HG02642 (cell line): ENCODE data around the gene HS3ST2.
"Not testable (repeated sequence)": the region's sequence is repeated elsewhere in the genome, so short reads cannot be mapped to it uniquely, and the experiment has no call there.

ENCODE experiments used
- ATAC-seq: cut with Tn5 transposase; IDR thresholded peaks from one replicate; pipeline ENCODE4 v1.9.1; 2021; ENCODE audit warnings: mild to moderate bottlenecking; ENCODE audit not compliant: unreplicated experiment, poor library complexity

HS3ST2 gene

DNA sequence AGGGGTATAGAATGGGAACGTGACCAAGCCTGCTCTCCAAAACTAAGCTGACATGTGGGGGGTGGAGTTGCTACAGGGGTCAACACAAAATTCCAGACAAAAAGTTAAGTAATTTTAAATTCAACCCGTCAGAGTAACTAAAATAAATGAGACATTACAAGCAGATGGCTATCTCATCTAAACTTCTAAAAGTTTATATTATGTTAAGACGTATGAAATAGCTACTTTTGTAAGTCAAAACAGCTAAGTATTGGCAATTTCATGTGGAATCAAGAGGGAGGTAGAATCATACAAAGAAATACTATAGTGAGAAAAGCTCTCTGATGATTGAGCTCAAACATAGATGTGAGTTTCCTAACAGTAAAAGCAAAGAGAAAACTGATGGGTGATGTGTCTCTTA lies 113.3 kb downstream of the HS3ST2 start:
- no peak for ATAC-seq

DNA sequence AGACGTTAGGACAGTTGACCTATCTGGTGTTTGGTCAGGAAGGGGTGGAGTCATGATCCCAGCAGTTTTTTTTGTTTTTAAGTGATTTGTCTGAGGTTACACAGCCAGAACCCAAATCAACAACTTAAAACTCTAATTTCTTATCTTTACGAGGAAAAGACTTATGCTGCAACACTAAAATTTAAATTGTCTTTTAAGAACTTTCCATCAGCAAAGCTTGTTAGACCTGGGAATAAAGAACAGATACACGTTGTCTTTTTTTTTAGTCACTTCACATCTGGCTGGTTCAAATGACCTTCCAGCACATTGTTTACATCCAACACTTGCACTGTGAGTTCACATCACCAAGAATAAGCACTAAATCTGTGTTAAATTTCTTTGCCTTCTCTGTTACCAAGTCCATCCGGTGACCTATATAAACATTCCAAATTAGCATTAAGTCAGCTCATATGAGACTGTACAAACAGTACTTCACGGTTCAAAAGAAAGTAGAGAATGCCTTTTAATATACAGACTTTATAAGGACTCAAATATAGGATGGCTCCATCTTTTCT lies 115.0 kb downstream of the HS3ST2 start:
- ATAC-seq = no peak

DNA sequence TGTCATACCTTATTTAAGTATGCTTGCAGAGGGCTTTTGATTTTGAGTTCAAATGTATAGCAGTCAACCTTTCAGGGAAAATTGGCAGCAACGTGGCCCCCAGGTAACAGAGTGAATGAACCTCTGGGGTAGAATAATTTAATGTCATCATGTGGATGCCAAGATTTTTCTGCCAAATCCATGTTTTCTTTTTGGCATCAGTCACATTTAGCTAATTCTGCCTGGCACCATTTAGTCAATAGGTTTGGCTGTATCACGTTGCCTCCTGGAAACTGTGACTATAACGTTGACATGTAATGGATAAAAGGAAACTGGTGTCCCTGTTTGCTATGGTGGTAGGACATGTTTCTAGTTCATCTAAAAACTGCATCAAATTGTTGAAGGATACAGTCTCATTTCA lies 115.5 kb downstream of the HS3ST2 start:
- no peak for ATAC-seq

DNA sequence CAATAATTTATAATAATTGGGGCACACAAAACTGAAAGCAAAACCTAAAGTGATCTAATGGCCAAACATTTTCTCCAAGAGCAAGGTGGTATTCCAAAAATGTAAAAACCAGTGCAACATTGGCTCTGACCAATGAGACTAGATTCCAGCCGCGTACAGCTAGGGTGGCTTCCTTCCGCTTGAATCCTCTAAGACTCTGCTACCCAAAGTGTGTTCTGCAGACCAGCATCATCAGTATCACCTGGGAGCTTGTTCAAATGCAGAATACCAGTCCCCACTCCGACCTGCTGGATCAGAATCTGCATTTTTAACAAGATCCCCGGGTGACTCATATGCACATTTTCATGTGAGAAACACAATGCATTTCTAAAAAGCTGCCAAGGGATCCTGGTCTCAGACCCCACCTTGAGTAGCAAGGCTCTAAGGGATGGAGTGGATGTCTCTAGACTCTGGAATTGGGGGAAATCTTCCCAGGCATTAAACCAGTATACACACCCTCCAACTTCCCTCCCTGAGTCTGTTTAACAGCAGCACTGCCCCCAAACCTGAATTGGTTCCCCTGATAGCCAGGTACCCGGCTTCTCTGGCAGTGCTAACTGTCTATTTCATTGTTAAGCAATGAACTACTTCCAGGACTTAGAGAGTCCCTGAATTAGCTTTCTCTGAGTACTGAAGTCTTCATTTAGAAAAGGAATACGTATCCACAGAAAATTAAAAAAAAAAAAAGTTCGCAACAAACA lies 118.2 kb downstream of the HS3ST2 start:
- ATAC-seq = no peak

DNA sequence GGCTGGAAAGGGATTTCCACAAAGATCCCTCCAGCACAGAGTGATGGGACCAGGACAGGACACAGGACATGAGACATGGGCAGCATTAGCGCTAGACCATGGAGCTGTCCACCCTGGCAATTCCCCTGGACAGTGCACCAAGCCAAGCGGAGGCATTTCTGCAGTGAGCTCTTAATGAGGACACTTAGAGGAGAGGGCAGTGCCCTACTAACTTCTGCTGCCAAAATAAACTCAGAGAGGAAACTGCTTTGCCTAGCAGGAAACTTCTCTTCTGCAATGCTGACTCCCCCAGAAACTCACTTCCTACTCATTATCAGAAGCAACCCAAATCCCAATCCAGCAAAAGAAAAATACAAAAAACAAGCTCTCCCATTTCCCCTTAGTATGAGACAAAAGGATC lies 119.2 kb downstream of the HS3ST2 start:
- ATAC-seq = no peak

DNA sequence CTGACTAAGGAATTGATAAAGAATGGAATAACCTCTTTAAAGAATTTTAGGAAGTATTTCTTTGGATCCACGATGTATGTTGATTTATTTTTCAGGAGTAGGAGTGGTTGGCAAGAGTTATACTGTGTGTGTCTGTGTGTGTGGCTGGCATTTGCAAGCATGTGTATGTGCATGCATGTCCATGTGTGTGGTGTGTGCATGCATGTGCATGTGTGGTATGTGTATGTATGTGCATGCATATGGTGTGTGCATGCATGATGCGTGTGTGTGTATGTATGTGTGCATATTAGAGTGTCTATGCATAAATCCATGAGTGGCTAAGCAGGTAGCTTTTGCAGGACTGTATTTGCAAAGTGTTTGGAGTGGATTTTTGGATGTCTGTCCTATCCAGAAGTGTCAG lies 120.8 kb downstream of the HS3ST2 start:
- ATAC-seq = no peak

DNA sequence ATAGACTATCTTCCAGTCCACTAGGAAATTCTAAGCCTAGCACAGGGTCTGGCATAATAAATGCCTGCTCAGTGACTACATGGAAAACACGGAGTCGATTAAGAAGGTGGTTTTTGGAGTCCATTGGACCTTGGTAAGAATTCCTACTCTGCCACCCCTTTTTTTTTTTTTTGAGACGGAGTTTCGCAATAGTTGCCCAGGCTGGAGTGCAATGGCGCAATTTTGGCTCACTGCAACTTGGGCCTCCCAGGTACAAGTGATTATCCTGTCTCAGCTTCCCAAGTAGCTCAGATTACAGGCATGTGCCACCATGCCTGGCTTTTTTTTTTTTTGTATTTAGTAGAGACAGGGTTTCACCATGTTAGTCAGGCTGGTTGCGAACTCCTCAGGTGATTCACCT lies 123.2 kb downstream of the HS3ST2 start:
- ATAC-seq = no peak

DNA sequence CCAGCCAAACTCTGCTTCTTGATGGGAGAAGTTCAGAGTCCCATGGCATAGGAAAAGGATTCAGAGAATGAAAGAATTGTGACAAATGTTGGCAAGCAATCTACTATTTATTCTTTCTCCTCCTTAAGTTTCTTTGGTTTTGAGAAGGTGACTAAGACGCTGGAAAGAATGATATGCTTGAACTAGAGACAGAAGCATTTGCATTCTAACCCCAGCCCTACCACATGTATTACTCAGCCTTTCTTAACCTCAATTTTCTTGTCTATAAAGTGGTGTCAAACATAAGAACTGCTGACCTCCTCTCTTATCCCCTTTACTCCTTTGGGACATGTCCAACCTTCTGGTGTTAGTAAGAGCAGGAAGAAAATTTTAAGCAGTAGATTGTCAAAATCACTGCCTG lies 124.7 kb downstream of the HS3ST2 start:
- no peak for ATAC-seq

DNA sequence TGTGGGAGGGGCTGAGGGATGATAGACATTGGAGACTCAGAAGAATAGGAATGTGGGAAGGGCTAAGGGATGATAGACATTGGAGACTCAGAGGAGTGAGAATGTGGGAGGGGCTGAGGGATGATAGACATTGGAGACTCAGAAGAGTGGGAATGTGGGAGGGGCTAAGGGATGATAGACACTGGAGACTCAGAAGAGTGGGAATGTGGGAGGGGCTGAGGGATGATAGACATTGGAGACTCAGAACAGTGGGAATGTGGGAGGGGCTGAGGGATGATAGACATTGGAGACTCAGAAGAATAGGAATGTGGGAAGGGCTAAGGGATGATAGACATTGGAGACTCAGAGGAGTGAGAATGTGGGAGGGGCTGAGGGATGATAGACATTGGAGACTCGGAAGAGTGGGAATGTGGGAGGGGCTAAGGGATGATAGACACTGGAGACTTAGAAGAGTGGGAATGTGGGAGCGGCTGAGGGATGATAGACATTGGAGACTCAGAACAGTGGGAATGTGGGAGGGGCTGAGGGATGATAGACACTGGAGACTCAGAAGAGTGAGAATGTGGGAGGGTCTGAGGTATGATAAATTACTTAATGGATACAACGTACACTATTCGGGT lies 125.9 kb downstream of the HS3ST2 start:
- ATAC-seq = not testable (repeated sequence)

DNA sequence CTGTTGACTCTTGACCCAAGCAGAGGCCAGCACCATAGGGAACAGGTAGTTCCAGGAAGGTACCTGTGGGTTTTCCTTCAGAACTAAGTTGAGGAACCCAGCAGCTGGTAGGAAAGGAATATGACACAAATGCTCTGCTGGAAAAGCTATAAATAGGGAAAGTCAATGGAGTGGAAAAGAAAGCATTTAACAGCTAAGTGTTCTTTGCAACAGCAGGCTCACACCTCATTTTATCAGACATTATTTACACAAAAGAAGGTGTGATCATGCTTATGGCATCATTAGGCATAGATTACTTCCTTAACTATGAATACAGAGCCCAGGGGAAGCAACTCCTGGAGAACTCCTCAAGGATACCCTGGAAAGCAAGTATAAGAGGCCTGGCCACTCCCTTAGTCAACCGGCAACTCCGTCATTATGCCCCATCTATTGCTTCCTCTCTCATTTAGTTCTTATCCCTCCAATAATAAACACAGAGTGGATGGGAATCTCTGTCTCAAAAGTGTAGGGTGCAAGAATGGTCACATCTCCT lies 128.1 kb downstream of the HS3ST2 start:
- ATAC-seq = no peak

DNA sequence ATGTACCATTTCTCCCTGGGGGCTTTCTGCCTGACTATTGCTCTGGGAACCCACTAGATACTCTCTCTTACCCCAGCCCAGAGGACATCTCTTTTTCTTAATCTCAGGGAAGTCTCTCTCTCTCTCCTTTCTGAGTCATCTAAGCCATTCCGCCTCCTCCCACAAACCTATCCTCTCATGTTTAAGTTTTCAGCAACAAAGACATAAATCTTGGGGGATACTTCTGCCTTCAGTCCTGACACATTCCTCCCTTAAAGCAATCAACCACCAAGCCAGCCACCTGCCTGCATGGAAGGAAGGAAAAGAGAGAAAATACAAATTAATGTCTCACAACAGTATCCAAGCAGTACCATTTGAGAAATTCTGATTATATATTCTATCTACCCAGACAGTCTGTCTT lies 128.8 kb downstream of the HS3ST2 start:
- ATAC-seq = no peak

DNA sequence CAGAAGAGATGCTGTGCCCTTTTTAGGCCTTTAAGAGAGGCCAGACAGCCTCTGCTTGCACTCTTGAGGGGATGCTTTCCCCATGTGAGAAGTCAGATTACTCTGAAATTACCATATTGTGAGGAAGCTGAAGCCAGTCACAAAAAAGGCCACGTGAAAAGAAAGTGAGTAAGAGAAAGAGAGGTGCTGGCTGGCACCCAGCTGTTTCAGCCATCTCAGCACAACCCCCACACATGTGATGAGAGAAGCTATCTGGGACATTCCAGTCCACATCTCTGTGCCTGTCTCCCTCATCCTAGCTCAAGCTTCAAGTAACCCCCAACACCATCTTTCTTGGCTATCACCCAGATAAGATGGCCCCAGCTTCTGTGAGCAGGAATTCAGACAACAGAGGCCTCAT lies 131.4 kb downstream of the HS3ST2 start:
- ATAC-seq = no peak

DNA sequence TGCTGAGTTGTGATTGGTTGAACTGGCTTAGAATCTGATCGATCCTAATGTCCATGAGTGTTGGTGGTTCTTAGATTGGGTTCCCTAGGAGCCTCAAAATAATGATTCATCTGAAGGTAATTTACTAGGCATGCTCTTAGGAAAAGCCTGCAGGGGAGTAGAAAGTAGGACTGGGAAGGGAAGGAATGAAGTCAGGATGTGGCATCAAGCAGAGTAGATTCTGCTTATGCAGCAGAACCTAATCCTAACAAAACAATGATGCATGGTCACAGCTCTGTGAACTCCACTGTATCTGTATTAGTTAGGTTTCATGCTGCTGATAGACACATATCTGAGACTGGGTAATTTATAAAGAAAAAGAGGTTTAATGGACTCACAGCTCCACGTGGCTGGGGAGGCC lies 132.5 kb downstream of the HS3ST2 start:
- no peak for ATAC-seq

DNA sequence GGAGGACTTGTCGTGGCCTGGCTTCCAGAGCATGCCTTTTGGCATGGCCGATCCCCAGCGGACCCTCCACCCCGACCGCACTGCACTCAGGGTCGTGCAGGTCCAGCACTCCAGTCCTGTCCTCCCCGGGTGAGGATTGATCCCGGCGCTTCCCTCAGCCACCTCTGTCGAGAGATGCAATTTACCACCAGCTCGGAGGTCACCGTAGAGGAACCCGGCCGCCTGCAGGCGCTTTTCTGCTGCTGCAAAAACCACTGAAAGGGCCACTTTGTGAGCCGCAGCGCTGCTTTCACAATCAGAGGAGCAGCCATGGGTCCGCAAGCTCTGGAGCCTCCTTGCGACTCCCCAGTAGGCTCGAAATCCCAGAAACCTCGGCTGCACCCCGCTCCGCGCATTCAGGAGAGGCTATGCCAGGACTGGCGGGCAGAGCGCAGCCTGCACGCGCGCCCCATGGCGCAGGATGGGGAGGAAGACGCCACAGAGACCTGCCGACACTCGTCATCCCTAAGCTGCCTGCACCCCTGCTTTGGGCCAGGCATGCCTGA lies 134.2 kb downstream of the HS3ST2 start:
- no peak for ATAC-seq

DNA sequence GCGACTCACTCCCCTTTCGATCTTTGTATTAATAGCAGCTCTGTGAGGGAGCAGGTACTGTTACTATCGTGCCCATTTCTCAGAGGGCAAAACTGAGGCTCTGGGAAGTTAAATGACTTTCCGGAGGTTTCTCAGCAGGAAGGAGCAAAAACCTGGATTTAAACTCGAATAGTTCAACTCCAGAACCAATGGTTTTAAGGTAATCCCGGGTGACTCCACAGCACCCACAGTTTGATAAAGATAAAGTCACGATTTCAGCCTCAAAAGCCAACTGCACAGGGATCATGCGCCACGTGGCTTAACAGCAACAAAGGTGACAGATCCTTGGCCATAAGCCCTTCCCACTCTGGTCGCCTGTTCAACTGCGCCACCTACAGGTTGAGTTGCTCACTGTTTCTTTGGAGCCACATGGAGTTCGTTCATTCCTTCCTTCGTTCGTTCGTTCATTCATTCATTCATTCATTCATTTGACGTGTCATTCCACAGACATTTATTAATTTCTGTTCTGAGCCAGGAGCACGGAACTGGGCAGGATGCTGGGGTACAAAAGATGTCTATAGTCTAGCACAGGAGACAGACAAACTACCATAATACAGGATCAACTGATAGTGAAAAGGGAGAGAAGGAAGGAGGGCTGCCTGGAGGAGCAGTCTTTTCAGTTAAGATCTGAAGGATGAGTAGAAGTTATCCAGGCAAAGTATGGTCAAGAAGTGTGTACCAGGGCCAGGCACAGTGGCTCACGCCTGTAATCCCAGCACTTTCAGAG lies 134.8 kb downstream of the HS3ST2 start:
- ATAC-seq = no peak

DNA sequence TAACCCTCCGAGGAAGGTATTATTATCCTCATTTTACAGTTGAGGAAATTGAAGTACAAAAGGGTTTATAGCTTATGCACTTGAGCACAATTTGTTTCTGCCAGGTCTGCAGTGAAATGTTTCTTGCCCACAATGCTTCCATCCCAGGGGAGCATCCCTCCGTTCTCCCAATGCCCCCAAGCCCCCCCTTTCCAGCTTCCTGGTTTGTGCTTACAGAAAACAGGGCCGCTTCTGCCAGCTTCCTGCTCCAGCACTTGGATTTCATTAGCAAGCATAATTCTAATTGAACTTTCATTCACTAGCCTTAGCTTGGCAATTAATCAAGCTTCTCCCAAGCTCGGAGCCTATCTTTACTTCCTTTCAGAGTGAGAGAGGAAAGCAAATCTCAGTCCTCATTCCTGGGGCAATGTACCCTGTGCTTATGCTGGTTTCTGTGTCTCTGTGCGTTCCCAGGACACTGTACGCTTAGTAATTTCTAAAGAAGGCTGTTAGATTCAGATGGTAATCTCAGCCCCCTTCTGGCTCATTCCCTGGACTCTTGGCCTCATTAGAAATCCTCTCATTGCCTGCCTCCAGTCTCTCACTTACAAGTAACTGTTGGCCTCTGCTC lies 141.6 kb downstream of the HS3ST2 start:
- no peak for ATAC-seq

DNA sequence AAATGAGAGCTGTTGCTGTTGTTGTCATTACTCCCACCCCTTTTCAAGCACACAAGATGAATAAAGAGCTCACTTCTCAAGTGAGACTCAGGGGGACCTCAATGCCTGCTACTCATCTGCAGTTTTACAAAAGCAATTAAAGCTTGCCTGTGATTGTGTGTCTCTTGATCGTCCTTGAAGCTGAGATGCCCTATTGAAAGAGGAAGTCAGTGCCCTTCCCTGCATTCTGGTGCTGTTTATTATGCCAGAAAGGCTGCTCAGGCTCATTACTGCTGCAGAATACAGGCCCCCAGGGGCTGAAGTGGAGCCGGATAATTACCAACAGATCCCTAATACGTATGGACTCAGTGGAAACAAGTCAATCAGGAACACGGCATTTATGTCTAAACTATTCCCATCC lies 147.2 kb downstream of the HS3ST2 start:
- ATAC-seq = no peak

DNA sequence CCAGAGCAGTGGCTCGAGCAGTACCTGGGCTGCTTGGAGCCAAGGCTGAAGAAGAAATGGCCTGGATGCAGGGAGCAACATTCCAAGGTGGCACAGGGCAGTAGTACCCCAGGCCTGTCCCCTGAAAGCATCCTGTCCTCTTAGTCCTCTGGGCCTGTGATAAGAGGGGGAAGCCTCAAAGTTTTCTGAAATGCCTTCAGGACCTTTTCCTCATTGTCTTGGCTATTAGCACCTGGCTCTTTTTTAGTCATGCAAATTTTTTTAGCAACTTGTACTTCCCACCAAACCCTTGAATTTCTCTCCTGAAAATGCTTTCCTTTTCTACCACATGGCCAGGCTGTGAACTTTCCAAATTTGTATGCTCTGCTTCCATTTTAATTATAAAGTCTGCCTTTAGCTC lies 148.9 kb downstream of the HS3ST2 start:
- ATAC-seq = no peak
